GM21515 (cell line): Measurements from ENCODE around the gene RAB23.

Source experiments
- ATAC-seq: cut with Tn5 transposase; IDR thresholded peaks from one replicate; pipeline ENCODE4 v1.9.1; 2021; ENCODE audit not compliant: unreplicated experiment

RAB23 gene

GRCh38 chr6:57138026-57138425, 84.1 kb downstream of the RAB23 start:
- ATAC-seq, result no peak

GRCh38 chr6:57137350-57137749, 84.8 kb downstream of the RAB23 start:
- no peak for ATAC-seq
